Fibroblast of lung (primary cell): ENCODE results near the gene DNAI2. TPM values are rescaled to one million over a fixed set of nuclear protein-coding genes. Genes with fewer than 3 reads are reported as not detected.

Source experiments
- DNase-seq, 2 donors: peaks; one replicate each; pipeline versions ENCODE4 v3.0.0 to v3.0.0-alpha.2; 2010; ENCODE audit warnings: low read depth in 2 of 2
- H2AFZ ChIP-seq: 2 replicates; pipeline ENCODE4 v1.5.1; 2012; ENCODE audit warnings: low read length, control low read depth, inconsistent platforms
- H3K27ac ChIP-seq: 2 replicates; pipeline ENCODE4 v1.5.1; 2011; ENCODE audit warnings: low read length, control low read depth; ENCODE audit not compliant: insufficient read depth
- H3K27me3 ChIP-seq: 2 replicates; pipeline ENCODE4 v1.5.1; 2011; ENCODE audit warnings: mild to moderate bottlenecking, low read length; ENCODE audit not compliant: control insufficient read depth, insufficient read depth
- H3K36me3 ChIP-seq: 2 replicates; pipeline ENCODE4 v1.5.1; 2011; ENCODE audit warnings: low read length; ENCODE audit not compliant: control insufficient read depth, insufficient read depth
- H3K4me1 ChIP-seq: 2 replicates; pipeline ENCODE4 v1.5.1; 2011; ENCODE audit warnings: low read length; ENCODE audit not compliant: control insufficient read depth, insufficient read depth; ENCODE audit errors: extremely low read depth
- H3K4me2 ChIP-seq: 2 replicates; pipeline ENCODE4 v1.5.1; 2011; ENCODE audit warnings: low read length, control low read depth; ENCODE audit not compliant: insufficient read depth; ENCODE audit errors: extremely low read depth
- H3K4me3 ChIP-seq, 4 experiments: fragments of 200-600 bp in 1 of 4; sonication (generic) in 1 of 4; replicated peaks in 1 of 4; 2 replicates each; pipeline ENCODE4 v1.5.1; 2011 to 2016; ENCODE audit warnings: low read length in 4 of 4, low read depth in 3 of 4, mild to moderate bottlenecking in 3 of 4, control low read depth in 2 of 4, inconsistent platforms in 1 of 4, mixed read lengths in 1 of 4; ENCODE audit not compliant: insufficient read depth in 1 of 4; ENCODE audit errors: control extremely low read depth in 1 of 4
- H3K79me2 ChIP-seq: 2 replicates; pipeline ENCODE4 v1.5.1; 2012; ENCODE audit warnings: mild to moderate bottlenecking, low read length, inconsistent platforms; ENCODE audit not compliant: control insufficient read depth, insufficient read depth
- H3K9ac ChIP-seq: 2 replicates; pipeline ENCODE4 v1.5.1; 2011; ENCODE audit warnings: mild to moderate bottlenecking, low read length, control low read depth; ENCODE audit not compliant: insufficient read depth
- H3K9me3 ChIP-seq: 2 replicates; pipeline ENCODE4 v1.5.1; 2012; ENCODE audit warnings: low read depth, low read length; ENCODE audit not compliant: control insufficient read depth, insufficient read depth
- H4K20me1 ChIP-seq: 2 replicates; pipeline ENCODE4 v1.5.1; 2011; ENCODE audit warnings: low read length; ENCODE audit not compliant: control insufficient read depth, insufficient read depth; ENCODE audit errors: extremely low read depth
- EZH2 ChIP-seq: IDR thresholded peaks from 2 replicates; pipeline ENCODE4 v1.5.1; 2012; ENCODE audit warnings: low read length, control low read depth, mild to moderate bottlenecking; ENCODE audit errors: missing control alignments
- polyA plus RNA-seq, 2 donors: library from polyadenylated mRNA; depleted of rRNA in 1 of 2; stranded (reverse) in 1 of 2; unstranded in 1 of 2; fragments of >200 nt; gene quantifications; 2 replicates each; pipeline ENCODE4 v1.2.1, GENCODE V29; 2011 to 2012; ENCODE audit warnings: missing spikeins in 1 of 2
- total RNA-seq: library from RNA; depleted of rRNA; stranded (reverse); fragments of >200 nt; gene quantifications from 2 replicates; pipeline ENCODE4 v1.2.1, GENCODE V29; 2014
- TF ChIP-seq, protein P1 (sequence below), 2 donors: IDR thresholded peaks in 1 of 2; conservative IDR thresholded peaks in 1 of 2; 1 replicate in 1 of 2; 2 replicates in 1 of 2; pipeline ENCODE4 v1.5.1; 2011 to 2012; ENCODE audit warnings: low read length in 2 of 2, control low read depth in 1 of 2, inconsistent platforms in 1 of 2, low read depth in 1 of 2, mild to moderate bottlenecking in 1 of 2

DNAI2 gene
- total and polyA plus RNA-seq, 2 donors (not counting 1 experiment from before 2014, with no cell fraction given), result not detected

DNA sequence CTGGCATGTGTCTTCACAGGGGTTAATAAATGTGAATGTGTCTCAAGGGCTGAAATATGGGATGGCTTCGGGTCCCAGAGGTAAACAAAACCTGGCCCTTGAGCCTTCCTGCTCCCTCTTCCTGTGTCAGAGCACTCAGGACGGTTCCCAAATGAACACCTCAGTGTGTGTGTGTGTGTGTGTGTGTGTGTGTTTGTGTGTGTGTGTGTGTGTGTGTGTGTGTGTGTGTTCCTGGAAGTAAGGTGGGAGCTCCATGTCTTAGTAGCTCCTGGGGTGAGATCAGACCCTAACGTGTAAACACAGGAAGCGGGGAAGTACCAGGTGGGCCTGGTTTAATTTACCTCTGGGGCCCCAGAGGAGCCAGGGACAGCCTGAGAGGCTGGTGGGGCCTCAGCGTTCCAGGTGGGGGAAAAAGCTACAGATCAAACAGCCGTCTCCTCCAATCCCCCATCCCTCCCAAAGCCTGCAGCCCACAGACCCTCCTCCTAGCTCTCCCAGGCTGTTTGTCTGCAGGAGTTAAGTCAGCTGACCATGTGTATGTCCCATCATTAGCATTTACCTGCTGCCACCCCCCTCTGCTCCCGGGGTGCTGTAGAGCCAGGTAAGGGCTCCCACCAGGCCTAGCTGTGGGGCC, 58.1 kb downstream of the DNAI2 start:
- no peak overlapping the region for H3K4me3 ChIP-seq
- no peaks in the 10 kb centered on the region for H4K20me1 ChIP-seq
- H3K27me3 ChIP-seq, result no peaks in the 10 kb centered on the region
- H2AFZ ChIP-seq, result no peak overlapping the region
- TF ChIP-seq EZH2, result no peak
- TF ChIP-seq, protein P1, sequence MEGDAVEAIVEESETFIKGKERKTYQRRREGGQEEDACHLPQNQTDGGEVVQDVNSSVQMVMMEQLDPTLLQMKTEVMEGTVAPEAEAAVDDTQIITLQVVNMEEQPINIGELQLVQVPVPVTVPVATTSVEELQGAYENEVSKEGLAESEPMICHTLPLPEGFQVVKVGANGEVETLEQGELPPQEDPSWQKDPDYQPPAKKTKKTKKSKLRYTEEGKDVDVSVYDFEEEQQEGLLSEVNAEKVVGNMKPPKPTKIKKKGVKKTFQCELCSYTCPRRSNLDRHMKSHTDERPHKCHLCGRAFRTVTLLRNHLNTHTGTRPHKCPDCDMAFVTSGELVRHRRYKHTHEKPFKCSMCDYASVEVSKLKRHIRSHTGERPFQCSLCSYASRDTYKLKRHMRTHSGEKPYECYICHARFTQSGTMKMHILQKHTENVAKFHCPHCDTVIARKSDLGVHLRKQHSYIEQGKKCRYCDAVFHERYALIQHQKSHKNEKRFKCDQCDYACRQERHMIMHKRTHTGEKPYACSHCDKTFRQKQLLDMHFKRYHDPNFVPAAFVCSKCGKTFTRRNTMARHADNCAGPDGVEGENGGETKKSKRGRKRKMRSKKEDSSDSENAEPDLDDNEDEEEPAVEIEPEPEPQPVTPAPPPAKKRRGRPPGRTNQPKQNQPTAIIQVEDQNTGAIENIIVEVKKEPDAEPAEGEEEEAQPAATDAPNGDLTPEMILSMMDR (conservative IDR thresholded peaks at IDR 0.05 in 1 of 2, IDR thresholded peaks at IDR 0.05 in 1 of 2; ENCODE audit: low read depth in 1 of 2, low read length in 2 of 2), result no peak
- H3K79me2 ChIP-seq, result no peaks in the 10 kb centered on the region
- H3K36me3 ChIP-seq, result no peaks in the 10 kb centered on the region
- H3K9ac ChIP-seq, result no peak overlapping the region
- H3K9me3 ChIP-seq, result no peaks in the 10 kb centered on the region
- H3K4me2 ChIP-seq, result no peak overlapping the region
- H3K4me1 ChIP-seq, result no peaks in the 10 kb centered on the region
- no peak overlapping the region for H3K27ac ChIP-seq
- DNase-seq, result no peak

DNA sequence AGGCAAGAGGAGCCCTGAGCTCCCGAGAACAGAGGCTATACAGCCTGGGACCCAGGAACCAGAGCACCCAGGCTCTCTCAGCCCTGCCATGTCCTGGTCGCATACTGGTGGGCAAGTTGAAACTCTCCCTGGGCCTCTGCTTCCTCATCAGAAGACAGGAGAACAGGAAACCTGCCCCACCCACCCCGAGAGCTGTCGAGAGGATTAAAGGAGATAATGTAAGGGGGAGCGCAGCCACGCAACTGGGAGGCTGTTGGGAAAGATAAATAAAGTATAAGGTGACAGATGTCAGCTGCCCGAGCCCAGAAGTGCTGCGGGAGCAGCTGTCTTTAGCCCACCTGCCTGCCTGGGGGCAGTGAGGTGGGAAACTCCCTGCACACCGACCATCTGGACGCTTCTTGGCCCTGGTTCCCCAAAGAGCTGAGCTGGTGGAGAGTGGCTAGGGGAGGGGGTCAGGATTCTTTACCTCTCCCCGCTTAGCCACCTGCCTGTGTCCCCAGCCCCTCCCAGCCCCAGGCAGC, 58.8 kb downstream of the DNAI2 start:
- no peak overlapping the region for H3K4me2 ChIP-seq
- H3K79me2 ChIP-seq, result no peaks in the 10 kb centered on the region
- H2AFZ ChIP-seq, result no peak overlapping the region
- no peak for TF ChIP-seq EZH2
- TF ChIP-seq, protein P1 (conservative IDR thresholded peaks at IDR 0.05 in 1 of 2, IDR thresholded peaks at IDR 0.05 in 1 of 2; ENCODE audit: low read depth in 1 of 2, low read length in 2 of 2), result no peak
- no peaks in the 10 kb centered on the region for H4K20me1 ChIP-seq
- no peaks in the 10 kb centered on the region for H3K27me3 ChIP-seq
- H3K36me3 ChIP-seq, result no peaks in the 10 kb centered on the region
- no peaks in the 10 kb centered on the region for H3K9me3 ChIP-seq
- H3K27ac ChIP-seq, result no peak overlapping the region
- no peak for DNase-seq
- no peak overlapping the region for H3K4me3 ChIP-seq
- no peak overlapping the region for H3K9ac ChIP-seq
- H3K4me1 ChIP-seq, result no peaks in the 10 kb centered on the region

DNA sequence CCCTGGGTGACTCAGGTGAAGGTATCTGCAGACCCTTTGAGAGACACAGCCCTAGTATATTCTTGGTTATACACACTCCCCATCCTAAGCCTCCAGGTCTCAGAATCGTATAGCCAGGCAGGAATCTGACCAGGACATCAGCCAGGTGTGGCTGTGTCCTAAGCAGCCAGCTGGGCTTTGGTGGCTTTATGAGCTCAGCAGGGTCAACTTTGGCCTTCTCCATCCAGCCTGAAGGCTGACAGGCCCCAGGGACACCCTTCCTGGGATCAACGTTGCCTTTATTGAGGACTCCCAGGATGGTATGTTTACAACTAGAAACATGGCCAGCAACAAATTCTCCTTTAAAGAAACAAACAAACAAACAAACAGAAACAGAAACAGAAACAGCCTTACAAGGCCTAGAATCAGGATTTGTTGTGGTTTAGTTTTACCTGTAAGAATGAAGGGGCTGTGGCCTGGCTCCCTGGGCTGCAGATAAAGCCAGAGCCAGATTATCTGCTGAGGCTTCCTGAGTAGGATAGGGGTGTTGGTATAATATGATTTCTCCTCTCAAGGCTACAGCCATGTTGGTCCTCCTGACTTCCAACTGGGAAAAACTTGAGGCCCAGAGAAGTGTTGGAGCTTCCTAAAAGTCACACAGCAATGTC, 60.5 kb downstream of the DNAI2 start:
- H3K4me1 ChIP-seq, result no peaks in the 10 kb centered on the region
- H3K9me3 ChIP-seq, result no peaks in the 10 kb centered on the region
- no peaks in the 10 kb centered on the region for H4K20me1 ChIP-seq
- no peaks in the 10 kb centered on the region for H3K36me3 ChIP-seq
- no peaks in the 10 kb centered on the region for H3K79me2 ChIP-seq
- H3K4me2 ChIP-seq, result no peak overlapping the region
- DNase-seq, result no peak
- no peak overlapping the region for H3K27ac ChIP-seq
- H2AFZ ChIP-seq, result no peak overlapping the region
- TF ChIP-seq, protein P1 (conservative IDR thresholded peaks at IDR 0.05 in 1 of 2, IDR thresholded peaks at IDR 0.05 in 1 of 2; ENCODE audit: low read depth in 1 of 2, low read length in 2 of 2), result no peak
- no peak for TF ChIP-seq EZH2
- no peaks in the 10 kb centered on the region for H3K27me3 ChIP-seq
- H3K9ac ChIP-seq, result no peak overlapping the region
- no peak overlapping the region for H3K4me3 ChIP-seq
